Stimulated activated CD8-positive, alpha-beta memory T cell treated with anti-CD3 and anti-CD28 coated beads, Interleukin-4, amount 100 ng/mL, for 24 hours (primary cell): ENCODE data around the gene C12orf75.
"Not testable (repeated sequence)": the region's sequence is repeated elsewhere in the genome, so short reads cannot be mapped to it uniquely, and the experiment has no call there.

ENCODE experiments used
- DNase-seq: peaks from one replicate; pipeline ENCODE4 v3.0.0-alpha.2; 2020; ENCODE audit warnings: low read depth

C12orf75 gene

GRCh38 chr12:105378911-105379310, 48.4 kb downstream of the C12orf75 start:
- no peak for DNase-seq

GRCh38 chr12:105382771-105383622, 52.5 kb downstream of the C12orf75 start:
- DNase-seq, result no peak

GRCh38 chr12:105384220-105384619, 53.7 kb downstream of the C12orf75 start:
- DNase-seq, result no peak

- no peak for DNase-seq
Observed at GRCh38 chr12:105384916-105385535, 54.5 kb downstream of the C12orf75 start.

- no peak for DNase-seq
Observed at GRCh38 chr12:105386431-105386830, 55.9 kb downstream of the C12orf75 start.

- no peak for DNase-seq
Observed at GRCh38 chr12:105391231-105391630, 60.7 kb downstream of the C12orf75 start.

- DNase-seq, result no peak
Observed at GRCh38 chr12:105393587-105393986, 63.1 kb downstream of the C12orf75 start.

- DNase-seq, result no peak
Observed at GRCh38 chr12:105396024-105396423, 65.5 kb downstream of the C12orf75 start.

GRCh38 chr12:105396983-105397382, 66.5 kb downstream of the C12orf75 start:
- no peak for DNase-seq

- DNase-seq, result no peak
Observed at GRCh38 chr12:105398930-105399329, 68.4 kb downstream of the C12orf75 start.

GRCh38 chr12:105399428-105400081, 69.1 kb downstream of the C12orf75 start:
- no peak for DNase-seq

- DNase-seq, result no peak
Observed at GRCh38 chr12:105400227-105400626, 69.7 kb downstream of the C12orf75 start.

GRCh38 chr12:105401198-105401597, 70.7 kb downstream of the C12orf75 start:
- DNase-seq, result no peak

GRCh38 chr12:105402366-105402765, 71.9 kb downstream of the C12orf75 start:
- no peak for DNase-seq

GRCh38 chr12:105403095-105403494, 72.6 kb downstream of the C12orf75 start:
- DNase-seq, result no peak

GRCh38 chr12:105404134-105404533, 73.6 kb downstream of the C12orf75 start:
- DNase-seq, result not testable (repeated sequence)

- DNase-seq, result no peak
Observed at GRCh38 chr12:105406497-105406896, 76.0 kb downstream of the C12orf75 start.

- no peak for DNase-seq
Observed at GRCh38 chr12:105409279-105409678, 78.8 kb downstream of the C12orf75 start.

- no peak for DNase-seq
Observed at GRCh38 chr12:105409801-105410471, 79.4 kb downstream of the C12orf75 start.

GRCh38 chr12:105413911-105414487, 83.5 kb downstream of the C12orf75 start:
- DNase-seq, result no peak

GRCh38 chr12:105417732-105418131, 87.2 kb downstream of the C12orf75 start:
- DNase-seq, result no peak

- no peak for DNase-seq
Observed at GRCh38 chr12:105418229-105418628, 87.7 kb downstream of the C12orf75 start.
